Ascending aorta (tissue), 2 donors: ENCODE results near the gene FHIT. TPM values are rescaled to one million over a fixed set of nuclear protein-coding genes. Genes with fewer than 3 reads are reported as not detected.

Experiments used
- DNase-seq, 2 donors: peaks; one replicate each; pipeline ENCODE4 v3.0.0-alpha.2; 2019; ENCODE audit warnings: low spot score in 2 of 2
- H3K27ac ChIP-seq, 2 donors: fragments of 200-600 bp; sonication (generic); one replicate each; pipeline ENCODE4 v1.5.1; 2016 to 2017; ENCODE audit warnings: mild to moderate bottlenecking in 1 of 2
- H3K27me3 ChIP-seq: fragments of 200-600 bp; sonication (generic); one replicate; pipeline ENCODE4 v1.5.1; 2017
- H3K36me3 ChIP-seq, 2 donors: fragments of 200-600 bp; sonication (generic); one replicate each; pipeline ENCODE4 v1.5.1; 2016
- H3K4me1 ChIP-seq, 2 donors: fragments of 200-600 bp; sonication (generic); one replicate each; pipeline ENCODE4 v1.5.1; 2016 to 2017; ENCODE audit warnings: mild to moderate bottlenecking in 1 of 2
- H3K4me3 ChIP-seq, 2 donors: fragments of 200-600 bp; sonication (generic); one replicate each; pipeline ENCODE4 v1.5.1; 2016 to 2017; ENCODE audit warnings: mild to moderate bottlenecking in 1 of 2
- H3K9me3 ChIP-seq, 2 donors: fragments of 200-600 bp; sonication (generic); one replicate each; pipeline ENCODE4 v1.5.1; 2016
- intact Hi-C: fragments of 100-400 bp; cut with DNase I; formaldehyde crosslinking; loops from one replicate; pipeline ENCODE4 v1.15.1; 2023
- total RNA-seq: library from RNA; depleted of rRNA; stranded (reverse); fragments of >200 nt; gene quantifications from one replicate; pipeline ENCODE4 v1.1.0, GENCODE V29; 2016
- TF ChIP-seq, protein P1 (sequence below), 3 experiments: fragments of 200-600 bp in 2 of 3; fragments of 450-650 bp in 1 of 3; sonication (generic) in 2 of 3; IDR thresholded peaks; one replicate each; pipeline ENCODE4 v1.5.1; 2016 to 2019; ENCODE audit warnings: antibody characterized with exemption in 3 of 3, mild to moderate bottlenecking in 1 of 3, moderate library complexity in 1 of 3

The FHIT gene
- total RNA-seq, 1 donor from 2014 or later = 0.21 TPM

DNA sequence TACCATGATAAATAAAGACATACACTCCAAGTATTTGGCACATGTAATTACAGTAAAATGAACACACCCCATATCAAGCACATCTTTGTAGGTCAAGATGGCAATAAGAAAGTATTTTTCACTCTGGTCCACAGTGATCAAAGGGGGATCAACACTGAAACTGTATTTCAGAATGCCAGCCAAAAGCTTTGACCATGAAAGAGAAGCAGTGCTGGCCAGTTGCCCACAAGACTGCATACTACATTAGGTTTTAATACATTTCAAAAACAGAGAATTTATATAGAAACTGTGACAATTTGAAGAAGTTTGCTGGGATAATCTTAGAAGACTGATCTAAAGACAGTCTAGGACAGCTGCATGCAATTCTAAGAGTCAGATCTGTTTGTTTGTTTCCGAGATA, 1035.3 kb downstream of the FHIT start:
- intact Hi-C loops = no loop called here
- Histone ChIP-seq H3K27ac (no peak overlapping the region), H3K27me3 (no peaks in the 10 kb centered on the region), H3K36me3 (no peaks in the 10 kb centered on the region), H3K9me3 (no peaks in the 10 kb centered on the region), H3K4me3 (no peak overlapping the region), H3K4me1 (no peaks in the 10 kb centered on the region)
- TF ChIP-seq, protein P1, sequence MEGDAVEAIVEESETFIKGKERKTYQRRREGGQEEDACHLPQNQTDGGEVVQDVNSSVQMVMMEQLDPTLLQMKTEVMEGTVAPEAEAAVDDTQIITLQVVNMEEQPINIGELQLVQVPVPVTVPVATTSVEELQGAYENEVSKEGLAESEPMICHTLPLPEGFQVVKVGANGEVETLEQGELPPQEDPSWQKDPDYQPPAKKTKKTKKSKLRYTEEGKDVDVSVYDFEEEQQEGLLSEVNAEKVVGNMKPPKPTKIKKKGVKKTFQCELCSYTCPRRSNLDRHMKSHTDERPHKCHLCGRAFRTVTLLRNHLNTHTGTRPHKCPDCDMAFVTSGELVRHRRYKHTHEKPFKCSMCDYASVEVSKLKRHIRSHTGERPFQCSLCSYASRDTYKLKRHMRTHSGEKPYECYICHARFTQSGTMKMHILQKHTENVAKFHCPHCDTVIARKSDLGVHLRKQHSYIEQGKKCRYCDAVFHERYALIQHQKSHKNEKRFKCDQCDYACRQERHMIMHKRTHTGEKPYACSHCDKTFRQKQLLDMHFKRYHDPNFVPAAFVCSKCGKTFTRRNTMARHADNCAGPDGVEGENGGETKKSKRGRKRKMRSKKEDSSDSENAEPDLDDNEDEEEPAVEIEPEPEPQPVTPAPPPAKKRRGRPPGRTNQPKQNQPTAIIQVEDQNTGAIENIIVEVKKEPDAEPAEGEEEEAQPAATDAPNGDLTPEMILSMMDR (IDR thresholded peaks at IDR 0.05) = no peak
- DNase-seq = no peak

GRCh38 chr3:60207905-60208304, 1043.3 kb downstream of the FHIT start:
- Histone ChIP-seq H3K9me3 (no peaks in the 10 kb centered on the region), H3K27me3 (no peaks in the 10 kb centered on the region), H3K4me1 (no peaks in the 10 kb centered on the region), H3K36me3 (no peaks in the 10 kb centered on the region), H3K4me3 (no peak overlapping the region), H3K27ac (no peak overlapping the region)
- intact Hi-C loops = no loop called here
- TF ChIP-seq, protein P1 (IDR thresholded peaks at IDR 0.05) = no peak
- no peak for DNase-seq

GRCh38 chr3:60206206-60206605, 1045.0 kb downstream of the FHIT start:
- H3K9me3 ChIP-seq = no peaks in the 10 kb centered on the region
- intact Hi-C loops = no loop called here
- H3K27ac ChIP-seq = no peak overlapping the region
- H3K27me3 ChIP-seq = no peaks in the 10 kb centered on the region
- no peaks in the 10 kb centered on the region for H3K4me1 ChIP-seq
- H3K36me3 ChIP-seq = no peaks in the 10 kb centered on the region
- no peak overlapping the region for H3K4me3 ChIP-seq
- TF ChIP-seq, protein P1 (IDR thresholded peaks at IDR 0.05) = no peak
- DNase-seq = no peak

- no peak overlapping the region for H3K27ac ChIP-seq
- no peaks in the 10 kb centered on the region for H3K4me1 ChIP-seq
- intact Hi-C loops = no loop called here
- H3K4me3 ChIP-seq = no peak overlapping the region
- H3K36me3 ChIP-seq = no peaks in the 10 kb centered on the region
- TF ChIP-seq, protein P1 (IDR thresholded peaks at IDR 0.05) = no peak
- DNase-seq = no peak
- H3K27me3 ChIP-seq = no peaks in the 10 kb centered on the region
- no peaks in the 10 kb centered on the region for H3K9me3 ChIP-seq
Measured at GRCh38 chr3:60202052-60202726, 1049.1 kb downstream of the FHIT start.

DNA sequence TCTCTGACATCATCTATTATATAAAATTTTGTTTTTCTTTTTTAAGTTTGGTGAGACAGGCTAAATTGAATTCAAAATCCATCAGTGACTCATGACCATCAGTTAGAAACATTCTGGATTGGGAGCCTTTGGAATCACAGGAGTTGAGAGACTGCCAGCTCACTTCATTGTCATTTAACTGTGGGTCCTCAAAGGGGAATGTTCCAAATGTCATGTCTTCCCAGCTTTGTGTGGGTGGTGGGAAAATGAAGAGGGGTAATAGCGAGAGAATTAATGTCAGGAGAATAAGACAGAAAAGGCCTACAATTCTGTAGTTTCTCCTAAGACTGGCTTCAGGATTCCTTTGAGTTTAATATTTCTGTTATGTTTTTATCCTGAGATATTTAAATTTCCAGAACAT, 1051.9 kb downstream of the FHIT start:
- Histone ChIP-seq H3K9me3 (no peaks in the 10 kb centered on the region), H3K27me3 (no peaks in the 10 kb centered on the region), H3K4me1 (no peaks in the 10 kb centered on the region), H3K36me3 (no peaks in the 10 kb centered on the region), H3K27ac (no peak overlapping the region), H3K4me3 (no peak overlapping the region)
- intact Hi-C loops = no loop called here
- TF ChIP-seq, protein P1 (IDR thresholded peaks at IDR 0.05) = no peak
- DNase-seq = no peak
